ENCODE data around the gene NTM. TPM values are rescaled to one million over a fixed set of nuclear protein-coding genes. Genes with fewer than 3 reads are reported as not detected.
A peak's percentile ranks its signal among the peaks of the same experiment; 100 is the strongest.

NTM gene
- total RNA-seq, 1 donor from 2014 or later = 82.7 TPM

DNA sequence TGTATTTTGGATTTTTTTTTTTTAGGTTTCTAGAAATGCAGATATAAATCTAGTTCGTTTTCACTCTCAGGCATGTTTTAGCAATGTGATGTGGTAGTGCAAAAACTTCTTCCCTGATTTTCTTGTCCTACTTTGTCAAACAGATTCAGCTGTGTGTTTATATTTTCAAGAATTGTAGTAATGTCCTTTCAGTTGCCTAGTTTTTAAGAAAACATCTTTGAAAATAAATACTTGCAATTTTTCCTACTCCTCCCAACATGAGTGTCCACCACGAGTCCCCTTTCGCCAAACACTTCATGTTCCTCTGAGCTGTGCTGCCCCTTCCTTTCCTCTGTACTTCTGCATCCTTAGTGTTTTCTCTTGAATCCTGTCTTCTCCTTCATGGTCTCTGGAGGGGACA lies 686.9 kb downstream of the NTM start:
- no peak for DNase-seq (ENCODE audit: extremely low spot score, unreplicated experiment)
- no peaks in the 10 kb centered on the region for H3K27me3 Mint-ChIP-seq (ENCODE audit: unreplicated experiment)
- no peaks in the 10 kb centered on the region for H3K9me3 Mint-ChIP-seq (ENCODE audit: unreplicated experiment)
- TF ChIP-seq, protein P1, sequence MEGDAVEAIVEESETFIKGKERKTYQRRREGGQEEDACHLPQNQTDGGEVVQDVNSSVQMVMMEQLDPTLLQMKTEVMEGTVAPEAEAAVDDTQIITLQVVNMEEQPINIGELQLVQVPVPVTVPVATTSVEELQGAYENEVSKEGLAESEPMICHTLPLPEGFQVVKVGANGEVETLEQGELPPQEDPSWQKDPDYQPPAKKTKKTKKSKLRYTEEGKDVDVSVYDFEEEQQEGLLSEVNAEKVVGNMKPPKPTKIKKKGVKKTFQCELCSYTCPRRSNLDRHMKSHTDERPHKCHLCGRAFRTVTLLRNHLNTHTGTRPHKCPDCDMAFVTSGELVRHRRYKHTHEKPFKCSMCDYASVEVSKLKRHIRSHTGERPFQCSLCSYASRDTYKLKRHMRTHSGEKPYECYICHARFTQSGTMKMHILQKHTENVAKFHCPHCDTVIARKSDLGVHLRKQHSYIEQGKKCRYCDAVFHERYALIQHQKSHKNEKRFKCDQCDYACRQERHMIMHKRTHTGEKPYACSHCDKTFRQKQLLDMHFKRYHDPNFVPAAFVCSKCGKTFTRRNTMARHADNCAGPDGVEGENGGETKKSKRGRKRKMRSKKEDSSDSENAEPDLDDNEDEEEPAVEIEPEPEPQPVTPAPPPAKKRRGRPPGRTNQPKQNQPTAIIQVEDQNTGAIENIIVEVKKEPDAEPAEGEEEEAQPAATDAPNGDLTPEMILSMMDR (IDR thresholded peaks at IDR 0.05) = no peak
- H3K4me1 Mint-ChIP-seq (ENCODE audit: unreplicated experiment) = peaks cover 40% of the 10 kb centered on the region
- no peak overlapping the region for H3K27ac Mint-ChIP-seq (ENCODE audit: unreplicated experiment)
- H3K36me3 Mint-ChIP-seq (ENCODE audit: unreplicated experiment) = no peaks in the 10 kb centered on the region
- no peak overlapping the region for H3K4me3 Mint-ChIP-seq (ENCODE audit: unreplicated experiment)

DNA sequence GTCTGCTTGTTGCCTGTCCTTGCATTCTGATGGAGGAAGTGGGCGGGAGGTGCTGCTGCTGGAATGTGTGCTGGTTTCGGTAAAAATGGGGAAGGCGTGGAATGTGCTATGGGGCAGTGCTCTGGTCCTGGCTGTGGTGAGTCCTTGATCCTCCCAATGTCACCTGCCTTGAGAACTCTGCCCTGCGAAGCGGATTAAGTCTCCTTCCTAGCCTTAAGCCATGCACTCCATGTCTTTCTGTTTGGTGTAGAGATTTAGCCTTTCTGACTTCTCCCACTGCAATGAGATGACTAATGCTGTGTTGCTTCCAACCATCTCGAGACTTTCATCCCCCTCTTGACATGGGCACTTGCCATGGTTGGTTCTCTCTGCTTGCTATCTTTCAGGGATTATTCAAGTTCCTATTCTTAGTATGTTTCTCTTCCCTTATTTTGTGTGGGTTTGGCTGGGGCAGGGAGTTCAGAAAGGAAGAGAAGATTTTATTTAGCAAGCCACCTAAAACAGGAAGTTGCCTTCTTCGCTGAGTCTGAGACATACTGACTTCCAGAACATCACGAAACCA lies 687.9 kb downstream of the NTM start:
- Mint-ChIP-seq H3K4me3 (ENCODE audit: unreplicated experiment) (no peak overlapping the region), H3K4me1 (ENCODE audit: unreplicated experiment) (peaks cover 40% of the 10 kb centered on the region), H3K27me3 (ENCODE audit: unreplicated experiment) (no peaks in the 10 kb centered on the region), H3K36me3 (ENCODE audit: unreplicated experiment) (no peaks in the 10 kb centered on the region), H3K9me3 (ENCODE audit: unreplicated experiment) (no peaks in the 10 kb centered on the region), H3K27ac (ENCODE audit: unreplicated experiment) (no peak overlapping the region)
- TF ChIP-seq, protein P1 (IDR thresholded peaks at IDR 0.05) = no peak
- DNase-seq (ENCODE audit: extremely low spot score, unreplicated experiment) = no peak

DNA sequence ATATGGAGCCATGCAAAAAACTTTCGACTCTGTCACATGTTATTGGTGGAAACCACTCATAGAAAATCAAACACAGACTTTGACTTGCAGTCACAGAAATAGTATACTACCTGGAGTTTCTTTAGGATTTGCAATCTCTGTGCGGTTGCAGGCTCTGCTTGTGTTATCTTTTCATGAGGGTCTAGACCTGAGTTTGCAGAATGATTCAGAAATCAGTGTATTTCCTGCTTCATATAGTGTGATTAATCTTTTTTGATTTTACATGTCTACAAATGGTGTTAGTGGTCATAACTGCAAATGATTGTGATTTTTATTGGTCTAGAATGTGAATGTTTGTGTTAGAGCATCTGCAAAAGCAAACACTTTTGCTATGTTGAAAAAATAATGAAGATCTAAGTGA lies 690.2 kb downstream of the NTM start:
- peak overlapping the region; percentile 77 for H3K27ac Mint-ChIP-seq (ENCODE audit: unreplicated experiment)
- no peaks in the 10 kb centered on the region for H3K36me3 Mint-ChIP-seq (ENCODE audit: unreplicated experiment)
- no peaks in the 10 kb centered on the region for H3K27me3 Mint-ChIP-seq (ENCODE audit: unreplicated experiment)
- peaks cover 61% of the 10 kb centered on the region for H3K4me1 Mint-ChIP-seq (ENCODE audit: unreplicated experiment)
- TF ChIP-seq, protein P1 (IDR thresholded peaks at IDR 0.05) = no peak
- no peak for DNase-seq (ENCODE audit: extremely low spot score, unreplicated experiment)
- H3K4me3 Mint-ChIP-seq (ENCODE audit: unreplicated experiment) = no peak overlapping the region
- H3K9me3 Mint-ChIP-seq (ENCODE audit: unreplicated experiment) = no peaks in the 10 kb centered on the region

DNA sequence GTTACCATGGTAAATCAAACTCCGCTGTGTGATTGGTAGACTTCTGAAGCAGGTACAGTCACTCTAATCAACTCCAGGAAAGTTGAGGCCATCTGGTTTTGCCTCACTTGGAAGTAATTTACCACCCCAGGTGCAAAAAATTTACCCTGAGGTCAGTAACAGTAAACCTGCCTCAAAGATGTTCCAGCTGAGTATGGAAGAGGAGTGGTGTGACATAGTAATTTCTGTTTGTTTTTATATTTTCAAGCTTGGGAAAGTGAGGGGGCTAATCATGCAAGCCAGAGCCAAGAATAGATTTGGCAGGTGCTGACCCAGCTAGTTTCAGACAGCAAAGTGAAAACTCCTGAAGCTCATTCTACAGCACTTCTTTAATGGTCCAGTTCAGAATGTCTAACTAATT lies 691.6 kb downstream of the NTM start:
- DNase-seq (ENCODE audit: extremely low spot score, unreplicated experiment) = no peak
- TF ChIP-seq, protein P1 (IDR thresholded peaks at IDR 0.05) = no peak
- Mint-ChIP-seq H3K36me3 (ENCODE audit: unreplicated experiment) (peaks cover 4% of the 10 kb centered on the region), H3K27me3 (ENCODE audit: unreplicated experiment) (no peaks in the 10 kb centered on the region), H3K4me1 (ENCODE audit: unreplicated experiment) (peaks cover 73% of the 10 kb centered on the region), H3K9me3 (ENCODE audit: unreplicated experiment) (no peaks in the 10 kb centered on the region), H3K27ac (ENCODE audit: unreplicated experiment) (peak overlapping the region; percentile 91), H3K4me3 (ENCODE audit: unreplicated experiment) (no peak overlapping the region)

DNA sequence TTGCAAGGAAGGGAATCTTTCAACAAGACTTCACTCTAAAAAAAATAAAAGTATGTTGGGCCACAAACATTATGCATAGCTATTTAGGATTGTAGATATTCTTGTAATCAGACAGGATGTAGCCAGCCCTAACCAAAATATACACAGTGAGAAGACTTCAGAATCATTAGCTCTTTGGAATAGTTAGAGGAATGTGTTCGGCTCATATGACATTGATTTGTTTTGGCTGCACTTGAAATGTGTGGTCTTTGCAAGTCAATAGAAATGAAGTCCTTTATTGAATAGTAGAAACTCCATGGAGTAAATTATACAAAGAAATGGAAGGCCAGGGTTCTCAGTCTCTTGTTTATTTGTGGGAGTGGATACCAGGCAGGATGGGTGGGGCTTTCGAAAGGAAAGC lies 692.1 kb downstream of the NTM start:
- H3K4me1 Mint-ChIP-seq (ENCODE audit: unreplicated experiment) = peaks cover 77% of the 10 kb centered on the region
- peak overlapping the region; percentile 3 for H3K4me3 Mint-ChIP-seq (ENCODE audit: unreplicated experiment)
- H3K27me3 Mint-ChIP-seq (ENCODE audit: unreplicated experiment) = no peaks in the 10 kb centered on the region
- H3K9me3 Mint-ChIP-seq (ENCODE audit: unreplicated experiment) = no peaks in the 10 kb centered on the region
- peaks cover 6% of the 10 kb centered on the region for H3K36me3 Mint-ChIP-seq (ENCODE audit: unreplicated experiment)
- H3K27ac Mint-ChIP-seq (ENCODE audit: unreplicated experiment) = peak overlapping the region; percentile 91
- no peak for DNase-seq (ENCODE audit: extremely low spot score, unreplicated experiment)
- TF ChIP-seq, protein P1 (IDR thresholded peaks at IDR 0.05) = no peak

All from osteocyte (in vitro differentiated cells).